DOHH2 (cell line): ENCODE measurements around the gene SNCAIP.

Experiments used
- CTCF ChIP-seq: fragments of 200-600 bp; sonication (generic); IDR thresholded peaks from one replicate; pipeline ENCODE4 v1.5.1; 2014; ENCODE audit warnings: antibody characterized with exemption, mild to moderate bottlenecking, low read depth, low read length; ENCODE audit not compliant: poor library complexity, severe bottlenecking
- EZH2phosphoT487 ChIP-seq: fragments of 200-600 bp; sonication (generic); IDR thresholded peaks from 2 replicates; pipeline ENCODE4 v1.6.1; 2017; ENCODE audit warnings: borderline replicate concordance, mild to moderate bottlenecking, antibody characterized with exemption, low read length, moderate library complexity, mixed read lengths

- TF ChIP-seq CTCF (no peak), EZH2phosphoT487 (no peak)
Observed at GRCh38 chr5:122478741-122479442, 166.9 kb downstream of the SNCAIP start.
